ENCODE data around the gene SIGLEC14.
"Not testable (repeated sequence)": the region's sequence is repeated elsewhere in the genome, so short reads cannot be mapped to it uniquely, and the experiment has no call there.

SIGLEC14 gene, protein sequence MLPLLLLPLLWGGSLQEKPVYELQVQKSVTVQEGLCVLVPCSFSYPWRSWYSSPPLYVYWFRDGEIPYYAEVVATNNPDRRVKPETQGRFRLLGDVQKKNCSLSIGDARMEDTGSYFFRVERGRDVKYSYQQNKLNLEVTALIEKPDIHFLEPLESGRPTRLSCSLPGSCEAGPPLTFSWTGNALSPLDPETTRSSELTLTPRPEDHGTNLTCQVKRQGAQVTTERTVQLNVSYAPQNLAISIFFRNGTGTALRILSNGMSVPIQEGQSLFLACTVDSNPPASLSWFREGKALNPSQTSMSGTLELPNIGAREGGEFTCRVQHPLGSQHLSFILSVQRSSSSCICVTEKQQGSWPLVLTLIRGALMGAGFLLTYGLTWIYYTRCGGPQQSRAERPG
- total RNA-seq: 0 reads per million in 9 experiments

GRCh38 chr19:51646730-51647129 lies at the start of gene SIGLEC14:
Gene SIGLEC14 (minus strand): TSS chr19:51646825. CDS start chr19:51646759, 66 bp downstream.
- peaks cover 36 to 57% of the 10 kb centered on the region in 2 donors for H3K27me3 Mint-ChIP-seq
- not testable (repeated sequence) for H3K9me3 Mint-ChIP-seq; ATAC-seq (replicated peaks); H3K27ac Mint-ChIP-seq; H3K4me3 Mint-ChIP-seq; DNase-seq; H3K4me1 Mint-ChIP-seq (ENCODE audit: low read depth in 2 of 2); H3K36me3 Mint-ChIP-seq (ENCODE audit: insufficient read depth)

GRCh38 chr19:51695702-51696315 lies 49.2 kb upstream of the SIGLEC14 start:
- H3K4me1 Mint-ChIP-seq (ENCODE audit: low read depth in 2 of 2): no peaks in the 10 kb centered on the region
- H3K27me3 Mint-ChIP-seq: peaks cover 23 to 29% of the 10 kb centered on the region in 2 donors
- no peak overlapping the region for H3K27ac Mint-ChIP-seq
- no peaks in the 10 kb centered on the region for H3K9me3 Mint-ChIP-seq
- ATAC-seq (replicated peaks) (no peak), DNase-seq (no peak)
- H3K4me3 Mint-ChIP-seq: no peak overlapping the region
- peaks cover 5% of the 10 kb centered on the region for H3K36me3 Mint-ChIP-seq (ENCODE audit: insufficient read depth)

DNA sequence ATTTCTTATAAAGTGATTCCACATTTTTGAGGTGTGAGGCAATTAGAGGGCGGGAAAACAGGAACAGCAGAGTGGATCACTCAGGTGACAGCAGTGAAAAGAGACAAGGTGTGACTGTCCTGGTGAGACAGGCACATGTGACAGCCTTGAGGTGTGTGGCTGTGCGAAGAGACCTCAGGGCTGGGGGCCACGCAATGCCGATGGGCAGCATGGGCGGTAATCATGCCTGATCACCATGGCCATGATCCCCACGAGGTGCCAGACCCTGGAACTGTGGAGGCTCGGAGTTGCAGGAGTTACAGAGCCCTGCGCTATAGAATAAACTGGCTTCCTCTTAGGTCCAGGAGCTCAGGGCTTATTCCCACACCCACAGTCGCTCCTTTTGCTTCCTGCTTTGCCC lies 48.5 kb upstream of the SIGLEC14 start:
- peaks cover 11% of the 10 kb centered on the region for H3K36me3 Mint-ChIP-seq (ENCODE audit: insufficient read depth)
- H3K4me1 Mint-ChIP-seq (ENCODE audit: low read depth in 2 of 2): peaks cover 3 to 4% of the 10 kb centered on the region in 2 donors
- DNase-seq: no peak
- no peak overlapping the region for H3K27ac Mint-ChIP-seq
- H3K9me3 Mint-ChIP-seq: no peaks in the 10 kb centered on the region
- no peak for ATAC-seq (replicated peaks)
- H3K27me3 Mint-ChIP-seq: peaks cover 28 to 32% of the 10 kb centered on the region in 2 donors
- H3K4me3 Mint-ChIP-seq: no peak overlapping the region

- no peak for ATAC-seq (replicated peaks)
- H3K4me1 Mint-ChIP-seq (ENCODE audit: low read depth in 2 of 2): peaks cover 3 to 5% of the 10 kb centered on the region in 2 donors
- peaks cover 33 to 37% of the 10 kb centered on the region in 2 donors for H3K27me3 Mint-ChIP-seq
- H3K4me3 Mint-ChIP-seq: no peak overlapping the region
- peaks cover 12% of the 10 kb centered on the region for H3K36me3 Mint-ChIP-seq (ENCODE audit: insufficient read depth)
- no peak for DNase-seq
- H3K9me3 Mint-ChIP-seq: no peaks in the 10 kb centered on the region
- no peak overlapping the region for H3K27ac Mint-ChIP-seq
Measured at GRCh38 chr19:51694318-51695085, 47.9 kb upstream of the SIGLEC14 start.

- no peak overlapping the region for H3K27ac Mint-ChIP-seq
- peaks cover 12% of the 10 kb centered on the region for H3K36me3 Mint-ChIP-seq (ENCODE audit: insufficient read depth)
- no peak overlapping the region for H3K4me3 Mint-ChIP-seq
- DNase-seq (no peak), ATAC-seq (replicated peaks) (no peak)
- H3K4me1 Mint-ChIP-seq (ENCODE audit: low read depth in 2 of 2): peaks cover 3 to 5% of the 10 kb centered on the region in 2 donors
- no peaks in the 10 kb centered on the region for H3K9me3 Mint-ChIP-seq
- peaks cover 36 to 39% of the 10 kb centered on the region in 2 donors for H3K27me3 Mint-ChIP-seq
Measured at GRCh38 chr19:51693819-51694218, 47.2 kb upstream of the SIGLEC14 start.

- H3K4me3 Mint-ChIP-seq: no peak within 1 kb of the TSS
- H3K27me3 Mint-ChIP-seq: peaks cover 41 to 44% of the 10 kb centered on the region in 2 donors
- H3K27ac Mint-ChIP-seq: peak within 1 kb of the TSS in 1 of 2 donors; percentile 88
- H3K9me3 Mint-ChIP-seq: no peaks in the 10 kb centered on the region
- no peak for DNase-seq
- H3K36me3 Mint-ChIP-seq (ENCODE audit: insufficient read depth): peaks cover 13% of the 10 kb centered on the region
- no peak for ATAC-seq (replicated peaks)
- H3K4me1 Mint-ChIP-seq (ENCODE audit: low read depth in 2 of 2): peaks cover 7 to 9% of the 10 kb centered on the region in 2 donors
Measured at GRCh38 chr19:51693260-51693659, 46.6 kb upstream of the SIGLEC14 start, which contains the start of gene SPACA6. Gene SPACA6 (plus strand): TSS chr19:51693330. CDS start chr19:51693527, 197 bp downstream.

DNA sequence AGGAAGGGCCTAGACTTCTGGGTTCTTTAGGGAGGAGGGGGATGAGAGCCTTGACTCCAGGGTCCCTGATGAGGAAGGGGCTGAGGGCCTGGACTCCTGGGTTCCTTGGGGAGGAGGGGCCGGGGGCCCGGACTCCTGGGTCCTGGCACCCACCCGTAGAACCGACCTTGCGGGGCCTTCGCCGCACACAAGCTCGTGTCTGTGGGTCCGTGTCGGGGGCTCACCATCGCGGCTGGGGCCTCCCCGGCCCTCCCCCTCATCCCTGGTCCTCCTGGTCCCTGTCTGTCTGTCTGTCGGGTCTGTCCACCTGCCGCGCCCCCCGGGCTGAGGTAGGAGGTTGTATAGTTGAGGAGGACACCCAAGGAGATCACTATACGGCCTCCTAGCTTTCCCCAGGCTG lies 45.8 kb upstream of the SIGLEC14 start:
- no peak for ATAC-seq (replicated peaks)
- no peak for DNase-seq
- Mint-ChIP-seq H3K4me3 (no peak overlapping the region), H3K4me1 (ENCODE audit: low read depth in 2 of 2) (peaks cover 7 to 9% of the 10 kb centered on the region in 2 donors), H3K36me3 (ENCODE audit: insufficient read depth) (peaks cover 14% of the 10 kb centered on the region), H3K27me3 (peaks cover 49 to 52% of the 10 kb centered on the region in 2 donors), H3K27ac (peak overlapping the region in 1 of 2 donors; percentile 88), H3K9me3 (no peaks in the 10 kb centered on the region)

- Mint-ChIP-seq H3K4me1 (ENCODE audit: low read depth in 2 of 2) (peaks cover 7 to 9% of the 10 kb centered on the region in 2 donors), H3K9me3 (no peaks in the 10 kb centered on the region), H3K27me3 (peaks cover 56 to 59% of the 10 kb centered on the region in 2 donors), H3K36me3 (ENCODE audit: insufficient read depth) (peaks cover 14% of the 10 kb centered on the region), H3K27ac (peak overlapping the region; percentile 71 to 88), H3K4me3 (peak overlapping the region; percentile 53 to 54)
- DNase-seq (no peak), ATAC-seq (replicated peaks) (no peak)
Measured at GRCh38 chr19:51691584-51692428, 45.2 kb upstream of the SIGLEC14 start.

DNA sequence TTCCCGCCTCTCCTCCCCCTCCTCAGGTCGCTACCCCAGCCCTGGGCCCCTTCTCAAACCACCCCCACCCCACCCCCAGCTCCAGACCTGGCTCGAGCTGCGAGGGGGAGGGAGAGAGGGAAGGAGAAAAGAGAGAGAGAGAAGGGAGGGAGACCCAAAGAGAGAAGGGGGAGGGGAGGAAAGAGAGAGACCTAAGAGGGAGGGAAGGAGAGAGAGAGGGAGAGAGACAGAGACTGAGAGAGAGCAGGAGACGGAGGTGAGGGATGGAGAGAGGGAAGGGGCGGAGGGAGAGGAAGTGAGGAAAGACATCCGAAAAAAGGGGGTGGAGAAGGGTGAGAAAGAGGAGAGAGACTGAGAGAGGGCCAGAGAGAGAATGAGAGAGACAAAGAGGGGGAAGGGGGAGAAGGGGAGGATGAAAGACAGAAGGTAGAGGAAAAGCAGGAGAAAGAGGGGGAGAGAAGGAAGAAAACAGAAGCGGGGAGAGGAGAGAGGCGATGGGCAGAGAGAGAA lies 44.5 kb upstream of the SIGLEC14 start:
- Mint-ChIP-seq H3K9me3 (no peaks in the 10 kb centered on the region), H3K4me3 (peak overlapping the region; percentile 53 to 54), H3K36me3 (ENCODE audit: insufficient read depth) (peaks cover 14% of the 10 kb centered on the region), H3K27me3 (peaks cover 56 to 62% of the 10 kb centered on the region in 2 donors), H3K4me1 (ENCODE audit: low read depth in 2 of 2) (peaks cover 7 to 9% of the 10 kb centered on the region in 2 donors), H3K27ac (peak overlapping the region; percentile 71 to 88)
- ATAC-seq (replicated peaks): no peak
- DNase-seq: no peak

DNA sequence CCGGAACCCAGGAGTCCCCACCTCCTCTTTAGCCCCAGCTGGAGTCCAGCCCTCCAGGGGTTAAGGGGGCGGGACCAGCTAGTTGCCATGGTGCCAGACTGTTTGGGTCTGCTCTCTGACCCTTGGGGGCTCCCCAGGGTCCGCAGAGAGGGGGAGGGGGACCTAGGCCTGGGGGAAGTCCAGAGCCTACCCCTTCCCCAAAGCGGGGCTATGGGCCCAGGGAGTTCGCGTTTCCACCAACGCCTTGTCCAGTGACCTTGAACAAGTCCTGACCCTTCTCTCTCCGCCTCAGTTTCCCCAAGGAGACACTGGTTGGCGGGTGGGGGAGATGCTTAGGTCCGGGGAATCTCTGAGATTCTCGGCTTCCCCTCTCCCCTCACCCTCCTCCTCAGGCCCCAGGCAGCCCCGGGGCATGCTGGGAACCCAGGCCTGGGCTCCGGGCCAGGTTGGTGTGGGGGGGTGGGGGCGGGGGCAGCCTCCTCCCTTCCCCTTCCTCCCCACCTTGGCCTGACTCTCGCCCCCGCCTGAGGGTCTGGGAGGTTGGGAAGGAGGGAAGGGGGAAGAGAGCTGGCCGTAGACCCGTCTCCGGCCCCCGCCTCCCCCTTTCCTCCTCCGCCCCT lies 43.9 kb upstream of the SIGLEC14 start:
- Mint-ChIP-seq H3K4me1 (ENCODE audit: low read depth in 2 of 2) (peaks cover 7 to 9% of the 10 kb centered on the region in 2 donors), H3K27ac (peak overlapping the region; percentile 17 to 88), H3K9me3 (no peaks in the 10 kb centered on the region), H3K36me3 (ENCODE audit: insufficient read depth) (peaks cover 14% of the 10 kb centered on the region), H3K27me3 (peaks cover 56 to 57% of the 10 kb centered on the region in 2 donors), H3K4me3 (peak overlapping the region; percentile 69 to 88)
- peak; percentile 31 to 62 (median 58) for DNase-seq
- peak; percentile 86 for ATAC-seq (replicated peaks)

DNA sequence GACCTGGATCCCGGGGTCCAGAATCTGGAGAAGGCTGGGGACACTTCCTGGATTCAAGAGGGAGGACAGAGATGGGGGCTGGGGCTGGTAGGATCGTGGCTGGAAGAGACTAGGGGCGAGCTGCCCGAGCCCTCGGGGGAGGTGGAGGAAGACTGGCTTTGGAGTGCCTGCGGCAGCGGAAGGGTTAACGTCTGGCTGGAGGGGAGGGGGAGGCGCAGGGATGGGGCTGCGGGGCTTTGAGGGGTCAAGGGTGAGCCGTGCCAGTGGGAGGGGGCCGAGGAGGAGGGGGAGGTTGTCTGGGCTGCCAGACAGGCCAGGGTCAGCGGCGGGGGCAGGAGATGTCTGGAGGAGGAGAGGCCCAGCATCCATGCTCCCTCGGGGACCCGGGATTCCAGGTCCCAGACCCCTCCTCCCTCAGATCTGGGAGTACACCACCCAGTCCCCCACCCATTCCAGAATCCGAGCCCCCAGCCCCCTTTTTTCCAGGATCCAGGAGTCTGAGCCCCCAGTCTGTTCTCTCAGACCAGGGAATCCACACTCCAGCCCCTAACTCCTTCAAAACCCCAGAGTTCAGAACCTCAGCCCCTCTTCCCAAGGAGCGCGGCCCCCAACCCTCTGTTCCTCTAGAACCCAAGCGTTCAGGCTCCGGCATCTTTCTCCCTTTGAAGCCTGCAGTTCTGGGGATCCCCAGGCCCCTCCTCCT lies 43.3 kb upstream of the SIGLEC14 start:
- peak overlapping the region; percentile 69 to 88 for H3K4me3 Mint-ChIP-seq
- ATAC-seq (replicated peaks) (no peak), DNase-seq (no peak)
- H3K4me1 Mint-ChIP-seq (ENCODE audit: low read depth in 2 of 2): peaks cover 7 to 9% of the 10 kb centered on the region in 2 donors
- H3K36me3 Mint-ChIP-seq (ENCODE audit: insufficient read depth): peaks cover 14% of the 10 kb centered on the region
- H3K27ac Mint-ChIP-seq: peak overlapping the region; percentile 17 to 88
- H3K27me3 Mint-ChIP-seq: peaks cover 56 to 58% of the 10 kb centered on the region in 2 donors
- peaks cover 2% of the 10 kb centered on the region in 2 donors for H3K9me3 Mint-ChIP-seq

Data from effector memory CD8-positive, alpha-beta T cell (primary cell).